22Rv1 (cell line): ENCODE data around the gene SULT4A1.

Source experiments
- H3K27ac ChIP-seq: fragments of 450-650 bp; 2 replicates; pipeline ENCODE4 v1.5.1; 2017
- ZFX ChIP-seq: fragments of 450-650 bp; IDR thresholded peaks from 2 replicates; pipeline ENCODE4 v1.6.1; 2017; ENCODE audit warnings: antibody characterized with exemption, borderline replicate concordance
- TF ChIP-seq, protein P1 (sequence below): fragments of 450-650 bp; IDR thresholded peaks from 2 replicates; pipeline ENCODE4 v1.5.1; 2017; ENCODE audit warnings: mild to moderate bottlenecking

SULT4A1 gene

DNA sequence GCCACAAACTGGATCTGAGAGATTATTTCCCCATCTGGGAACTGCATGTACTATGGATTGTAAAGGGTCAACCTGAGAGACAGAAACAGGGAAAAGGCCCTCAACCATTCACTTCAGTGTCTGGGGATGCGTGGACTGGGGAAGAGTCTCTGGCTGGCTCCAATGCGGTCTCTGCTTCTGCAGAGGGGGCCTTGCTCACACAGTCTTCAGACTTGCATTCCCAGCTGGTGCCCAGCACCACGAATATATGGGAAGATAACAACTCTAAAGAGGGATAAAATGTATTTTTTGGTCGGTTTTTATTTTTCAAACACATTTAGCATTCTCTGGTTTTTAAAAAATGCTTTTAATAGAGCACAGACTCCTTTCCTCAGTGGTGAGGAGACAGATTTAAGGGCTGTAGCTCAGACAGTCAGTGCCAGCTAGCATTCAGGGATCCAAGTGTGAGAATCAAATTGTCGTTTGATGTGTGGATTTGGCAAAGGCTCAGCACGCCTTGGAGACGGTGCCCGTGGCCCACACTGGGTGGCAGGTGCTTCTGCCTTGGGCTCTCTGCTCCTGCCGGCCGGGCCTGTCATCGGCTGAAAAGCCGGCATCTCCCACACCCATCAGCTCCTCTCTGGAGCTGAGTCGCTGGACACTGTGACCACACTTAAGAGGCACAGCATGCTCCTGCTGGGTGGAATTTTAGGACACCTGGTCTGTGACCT, 42.2 kb downstream of the SULT4A1 start:
- TF ChIP-seq, protein P1, sequence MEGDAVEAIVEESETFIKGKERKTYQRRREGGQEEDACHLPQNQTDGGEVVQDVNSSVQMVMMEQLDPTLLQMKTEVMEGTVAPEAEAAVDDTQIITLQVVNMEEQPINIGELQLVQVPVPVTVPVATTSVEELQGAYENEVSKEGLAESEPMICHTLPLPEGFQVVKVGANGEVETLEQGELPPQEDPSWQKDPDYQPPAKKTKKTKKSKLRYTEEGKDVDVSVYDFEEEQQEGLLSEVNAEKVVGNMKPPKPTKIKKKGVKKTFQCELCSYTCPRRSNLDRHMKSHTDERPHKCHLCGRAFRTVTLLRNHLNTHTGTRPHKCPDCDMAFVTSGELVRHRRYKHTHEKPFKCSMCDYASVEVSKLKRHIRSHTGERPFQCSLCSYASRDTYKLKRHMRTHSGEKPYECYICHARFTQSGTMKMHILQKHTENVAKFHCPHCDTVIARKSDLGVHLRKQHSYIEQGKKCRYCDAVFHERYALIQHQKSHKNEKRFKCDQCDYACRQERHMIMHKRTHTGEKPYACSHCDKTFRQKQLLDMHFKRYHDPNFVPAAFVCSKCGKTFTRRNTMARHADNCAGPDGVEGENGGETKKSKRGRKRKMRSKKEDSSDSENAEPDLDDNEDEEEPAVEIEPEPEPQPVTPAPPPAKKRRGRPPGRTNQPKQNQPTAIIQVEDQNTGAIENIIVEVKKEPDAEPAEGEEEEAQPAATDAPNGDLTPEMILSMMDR, result no peak
- no peak for TF ChIP-seq ZFX

GRCh38 chr22:43819421-43819921, 42.8 kb downstream of the SULT4A1 start:
- no peak overlapping the region for H3K27ac ChIP-seq
- no peak for TF ChIP-seq ZFX
- TF ChIP-seq, protein P1, result no peak

More for the DNA sequence above, 42.2 kb downstream of the SULT4A1 start:
- H3K27ac ChIP-seq, result no peak overlapping the region

- H3K27ac ChIP-seq, result no peak overlapping the region
- TF ChIP-seq, protein P1, result no peak
- TF ChIP-seq ZFX, result no peak
Measured at GRCh38 chr22:43818981-43819380, 43.3 kb downstream of the SULT4A1 start.

- H3K27ac ChIP-seq, result no peak overlapping the region
- TF ChIP-seq ZFX, result no peak
- TF ChIP-seq, protein P1, result no peak
Measured at GRCh38 chr22:43817402-43817801, 44.9 kb downstream of the SULT4A1 start.

DNA sequence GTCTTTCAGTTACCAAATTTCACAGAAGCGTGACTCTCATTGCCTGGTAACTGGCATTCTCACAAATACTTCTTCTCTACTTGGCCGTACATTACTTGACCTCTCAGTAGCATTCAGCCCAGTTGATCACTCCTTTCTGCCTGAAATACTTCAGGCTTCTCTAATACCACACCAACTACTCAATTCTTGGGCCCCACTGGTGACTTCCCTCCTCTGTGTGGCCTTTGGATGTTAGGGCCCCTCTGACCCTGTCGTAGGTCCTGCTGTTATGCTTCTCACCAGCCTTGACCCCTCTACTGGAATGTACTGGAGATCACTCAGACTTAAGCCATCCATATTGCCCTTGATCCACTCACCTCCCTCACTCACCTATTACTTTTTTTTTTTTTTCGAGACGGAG, 48.0 kb downstream of the SULT4A1 start:
- H3K27ac ChIP-seq, result no peak overlapping the region
- no peak for TF ChIP-seq ZFX

- TF ChIP-seq, protein P1, result no peak
- no peak for TF ChIP-seq ZFX
- H3K27ac ChIP-seq, result peak overlapping the region; percentile 67
Measured at GRCh38 chr22:43812890-43813289, 49.4 kb downstream of the SULT4A1 start.

GRCh38 chr22:43812149-43812842, 50.0 kb downstream of the SULT4A1 start, which contains the start of gene EFCAB6:
EFCAB6 (minus strand) TSS chr22:43812305; CDS start chr22:43782318, 29,987 bp downstream.
- peak within 1 kb of the TSS; percentile 67 for H3K27ac ChIP-seq
- TF ChIP-seq ZFX, result no peak
- TF ChIP-seq, protein P1, result no peak
